K562 (cell line): ENCODE results near the gene RNF222. TPM values are rescaled to one million over a fixed set of nuclear protein-coding genes. Genes with fewer than 3 reads are reported as not detected.
A peak's percentile ranks its signal among the peaks of the same experiment; 100 is the strongest.

ENCODE experiments used
- CC2D1A ChIP-seq: fragments of 450-650 bp; IDR thresholded peaks from 2 replicates; pipeline ENCODE4 v1.6.1; 2017; ENCODE audit warnings: mild to moderate bottlenecking
- CREM ChIP-seq: IDR thresholded peaks from 2 replicates; pipeline ENCODE4 v1.6.1; 2014; ENCODE audit warnings: antibody characterized with exemption, low read depth
- E2F3 ChIP-seq: fragments of 250-450 bp; sonication (Bioruptor Pico); IDR thresholded peaks from 2 replicates; pipeline ENCODE4 v1.4.0; 2020; ENCODE audit warnings: mild to moderate bottlenecking
- EGR1 ChIP-seq: fragments of 450-650 bp; conservative IDR thresholded peaks from 2 replicates; pipeline ENCODE4 v1.6.1; 2017; ENCODE audit warnings: mild to moderate bottlenecking
- ELF1 ChIP-seq: fragments of 200-800 bp; sonication (Bioruptor generic); IDR thresholded peaks from 2 replicates; pipeline ENCODE4 v1.6.1; 2016; ENCODE audit warnings: missing genetic modification characterization, missing compliant biosample characterization
- ETS1 ChIP-seq: conservative IDR thresholded peaks from 2 replicates; pipeline ENCODE4 v1.6.1; 2011; ENCODE audit warnings: low read depth, mild to moderate bottlenecking, low read length; ENCODE audit not compliant: control insufficient read depth
- FOXJ3 ChIP-seq: sonication (generic); formaldehyde crosslinking; IDR thresholded peaks from 2 replicates; pipeline ENCODE4 v1.4.0; 2020; ENCODE audit warnings: mild to moderate bottlenecking, missing genetic modification reagents
- HES1 ChIP-seq: fragments of 450-650 bp; IDR thresholded peaks from 2 replicates; pipeline ENCODE4 v1.6.1; 2016; ENCODE audit warnings: low read depth, mild to moderate bottlenecking, moderate library complexity
- KLF16 ChIP-seq: IDR thresholded peaks from 2 replicates; pipeline ENCODE4 v1.6.1; 2016; ENCODE audit warnings: antibody characterized with exemption
- MCM7 ChIP-seq, 2 experiments: fragments of 450-650 bp; IDR thresholded peaks; 2 replicates each; pipeline ENCODE4 v1.6.1; 2016 to 2018
- NCOA2 ChIP-seq, 2 experiments: fragments of 450-650 bp; IDR thresholded peaks; 2 replicates each; pipeline ENCODE4 v1.6.1; 2018; ENCODE audit warnings: mild to moderate bottlenecking in 2 of 2, moderate library complexity in 1 of 2; ENCODE audit not compliant: partially characterized antibody in 2 of 2
- NCOR1 ChIP-seq: fragments of 450-650 bp; IDR thresholded peaks from 2 replicates; pipeline ENCODE4 v1.6.1; 2016; ENCODE audit warnings: mild to moderate bottlenecking, moderate library complexity
- PKNOX1 ChIP-seq: fragments of 450-650 bp; IDR thresholded peaks from 2 replicates; pipeline ENCODE4 v1.6.1; 2016
- SMAD2 ChIP-seq: fragments of 150-350 bp; IDR thresholded peaks from 2 replicates; pipeline ENCODE4 v1.6.1; 2014; ENCODE audit warnings: low read depth, mild to moderate bottlenecking, low read length
- SMARCA4 ChIP-seq: fragments of 450-650 bp; IDR thresholded peaks from 2 replicates; pipeline ENCODE4 v1.6.1; 2016
- SUPT5H ChIP-seq: fragments of 450-650 bp; IDR thresholded peaks from 2 replicates; pipeline ENCODE4 v1.6.1; 2016
- TAL1 ChIP-seq: fragments of 450-650 bp; IDR thresholded peaks from 2 replicates; pipeline ENCODE4 v1.6.1; 2016; ENCODE audit warnings: mild to moderate bottlenecking
- TSC22D4 ChIP-seq: fragments of 450-650 bp; IDR thresholded peaks from 2 replicates; pipeline ENCODE4 v1.6.1; 2016; ENCODE audit warnings: missing genetic modification characterization, missing biosample characterization, control low read depth
- U2AF2 ChIP-seq: fragments of 200-400 bp; formaldehyde crosslinking; optimal IDR thresholded peaks from 2 replicates; pipeline ENCODE3; 2017; ENCODE audit warnings: low read depth, mild to moderate bottlenecking, low read length
- ZBTB33 ChIP-seq: sonication (generic); formaldehyde crosslinking; IDR thresholded peaks from 2 replicates; pipeline ENCODE4 v1.8.1; 2023; ENCODE audit warnings: mild to moderate bottlenecking, missing genetic modification reagents
- ZNF184 ChIP-seq: sonication (generic); formaldehyde crosslinking; IDR thresholded peaks from 2 replicates; pipeline ENCODE4 v1.5.0; 2020; ENCODE audit warnings: missing genetic modification reagents
- ZNF395 ChIP-seq: fragments of 200-800 bp; sonication (Bioruptor generic); IDR thresholded peaks from 2 replicates; pipeline ENCODE4 v1.6.1; 2017; ENCODE audit warnings: missing genetic modification characterization, missing compliant biosample characterization
- ZNF655 ChIP-seq: fragments of 250-450 bp; sonication (Bioruptor Pico); IDR thresholded peaks from 2 replicates; pipeline ENCODE4 v1.5.0; 2021
- ZNF785 ChIP-seq: fragments of 250-450 bp; sonication (Bioruptor Pico); IDR thresholded peaks from 2 replicates; pipeline ENCODE4 v1.4.0; 2020; ENCODE audit warnings: mild to moderate bottlenecking
- polyA plus RNA-seq, 8 experiments: library from polyadenylated mRNA; depleted of rRNA in 4 of 8; stranded (reverse) in 5 of 8; unstranded in 3 of 8; fragments of >200 nt; fragmentation: Nextera tagmentation in 2 of 8; fragmentation: Illumina TruSeq in 1 of 8; extraction: Ambion mirVana in 2 of 8; extraction: Trizol in 1 of 8; gene quantifications; 2 replicates each; pipeline versions ENCODE4 v1.2.1 to v1.2.3, GENCODE V29; 2011 to 2014; ENCODE audit warnings: inconsistent platforms in 1 of 8, missing spikeins in 1 of 8
- total RNA-seq, 7 experiments: library from RNA; depleted of rRNA in 6 of 7; stranded (reverse); fragments of >200 nt in 6 of 7; fragmentation: Illumina TruSeq in 2 of 7; extraction: Trizol in 2 of 7; gene quantifications; 2 replicates each; pipeline versions ENCODE4 v1.2.1 to v1.2.3, GENCODE V29; 2011 to 2021; ENCODE audit warnings: low replicate concordance in 1 of 7

The RNF222 gene
- total and polyA plus RNA-seq, 9 of the 15 experiments (the other 6 are each of a cell fraction or from before 2014, with no cell fraction given), result not detected

- TF ChIP-seq HES1 (peak; percentile 50; the same call in 1 of the 2 replicates), ZNF184 (no peak), ZNF395 (CRISPR knock-in tag) (no peak), ZNF655 (CRISPR knock-in tag) (no peak), TSC22D4 (tag) (no peak), SMARCA4 (peak; percentile 54; the same call in 1 of the 2 replicates), ZNF785 (CRISPR knock-in tag) (no peak), MCM7 (IDR thresholded peaks at IDR 0.05) (no peak), ETS1 (no peak), ZBTB33 (CRISPR knock-in tag) (no peak), SUPT5H (no peak), E2F3 (CRISPR knock-in tag) (no peak), TAL1 (peak; percentile 67), ELF1 (tag) (0 out of 2 replicates have a peak, but pooled peaks have one; percentile 47), CREM (peak; percentile 27; the same call in 1 of the 2 replicates), SMAD2 (no peak), CC2D1A (no peak), U2AF2 (no peak), NCOA2 (IDR thresholded peaks at IDR 0.05; ENCODE audit: partially characterized antibody in 2 of 2) (no peak), NCOR1 (peak; percentile 56), FOXJ3 (no peak), KLF16 (peak; percentile 33; the same call in 1 of the 2 replicates), PKNOX1 (peak; percentile 20; the same call in 1 of the 2 replicates), EGR1 (0 out of 2 replicates have a peak, but pooled peaks have one; percentile 30)
Observed at GRCh38 chr17:8386841-8387240, 10.8 kb downstream of the RNF222 start (continued).
